ENCODE data around the gene SESTD1.

The SESTD1 gene

DNA sequence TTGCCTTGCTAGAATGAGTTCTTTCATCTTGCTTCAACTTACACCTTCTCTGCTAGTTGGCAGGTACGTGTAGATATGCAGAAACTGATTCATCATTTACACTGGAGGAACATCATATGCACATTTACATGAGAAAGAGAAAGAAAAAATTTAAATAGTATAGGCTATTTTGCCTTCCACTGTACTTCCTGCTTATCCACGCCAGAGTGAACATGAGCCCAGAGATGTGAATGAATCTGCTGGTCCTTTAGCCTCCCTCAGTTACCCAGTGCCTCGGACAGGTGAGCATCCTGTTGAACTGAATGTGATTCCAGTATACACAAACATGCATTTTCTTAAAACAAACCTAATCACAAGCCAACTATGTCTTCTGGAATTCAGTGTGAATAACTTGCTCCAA, 83.6 kb downstream of the SESTD1 start:
- DNase-seq = no peak

DNA sequence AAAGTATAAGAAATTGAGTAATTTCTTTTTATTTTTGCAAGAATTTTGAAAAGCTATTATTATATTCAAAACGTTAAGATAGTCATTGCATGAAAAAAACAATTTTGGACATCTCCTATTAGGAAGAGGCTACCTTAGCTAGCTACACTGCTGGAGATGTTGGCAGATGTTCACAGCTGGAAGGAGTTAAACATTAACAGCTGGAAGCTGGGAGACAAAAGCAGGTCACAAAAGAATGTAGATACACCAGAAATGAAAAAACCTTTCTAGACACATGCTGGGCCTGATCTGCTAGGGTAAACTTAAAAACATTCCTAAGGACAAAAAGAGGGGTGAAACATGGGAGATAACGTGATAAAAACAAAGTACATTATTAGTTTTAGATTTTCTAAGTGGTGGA, 84.4 kb downstream of the SESTD1 start:
- no peak for DNase-seq

DNA sequence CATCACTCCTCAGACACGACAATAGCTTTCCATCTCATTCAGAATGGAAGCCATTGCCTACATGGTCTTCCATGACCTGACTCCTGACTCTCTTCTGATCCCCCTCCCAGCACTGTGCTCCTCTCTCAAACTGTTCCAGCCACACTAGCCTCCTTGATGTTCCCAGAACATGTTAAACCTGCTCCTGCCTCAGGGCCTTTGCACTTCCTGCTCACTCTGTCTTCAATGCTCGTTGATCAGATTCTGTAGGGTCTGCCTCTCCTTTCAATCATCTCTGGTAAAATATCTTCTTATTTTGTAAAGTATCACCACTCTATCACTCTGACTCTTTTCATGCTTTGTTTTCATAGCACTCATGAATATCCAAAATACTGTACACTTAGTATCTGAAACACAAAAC, 84.9 kb downstream of the SESTD1 start:
- no peak for DNase-seq

DNA sequence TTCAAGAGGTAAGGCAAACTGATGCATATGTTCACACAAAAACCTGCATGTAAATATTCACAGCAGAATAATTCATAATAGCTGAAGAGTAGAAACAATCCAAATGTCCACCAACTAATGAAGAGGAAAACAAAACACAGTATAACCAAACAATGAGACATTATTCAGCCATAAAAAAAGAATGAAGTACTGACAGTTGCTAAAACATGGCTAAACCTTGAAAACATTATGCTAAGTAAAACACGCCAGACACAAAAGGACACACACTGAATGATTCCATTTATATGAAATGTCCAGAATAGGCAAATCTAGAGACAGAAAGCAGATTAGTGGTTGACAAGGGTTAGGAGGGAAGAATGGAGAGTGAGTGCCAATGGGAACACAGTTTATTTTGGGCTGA, 86.9 kb downstream of the SESTD1 start:
- DNase-seq = no peak

DNA sequence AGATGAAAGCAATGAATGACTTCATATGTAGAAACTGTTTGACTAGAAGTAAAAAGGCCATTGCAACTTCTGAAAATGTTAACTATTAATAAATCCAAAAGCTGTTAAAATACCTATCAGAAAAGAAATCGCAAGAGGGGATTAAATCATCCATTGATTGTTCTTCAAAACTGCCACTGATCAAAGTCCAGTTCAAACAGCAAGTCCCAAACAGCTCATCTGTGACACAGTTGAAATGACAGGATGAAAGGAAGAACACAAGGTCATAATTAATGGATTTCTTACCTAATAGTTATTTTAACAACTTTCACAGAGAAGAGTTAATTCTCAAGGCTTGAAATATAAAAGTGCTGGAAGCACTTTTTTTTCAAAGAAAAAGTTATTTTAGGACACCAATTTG, 90.4 kb downstream of the SESTD1 start:
- no peak for DNase-seq

DNA sequence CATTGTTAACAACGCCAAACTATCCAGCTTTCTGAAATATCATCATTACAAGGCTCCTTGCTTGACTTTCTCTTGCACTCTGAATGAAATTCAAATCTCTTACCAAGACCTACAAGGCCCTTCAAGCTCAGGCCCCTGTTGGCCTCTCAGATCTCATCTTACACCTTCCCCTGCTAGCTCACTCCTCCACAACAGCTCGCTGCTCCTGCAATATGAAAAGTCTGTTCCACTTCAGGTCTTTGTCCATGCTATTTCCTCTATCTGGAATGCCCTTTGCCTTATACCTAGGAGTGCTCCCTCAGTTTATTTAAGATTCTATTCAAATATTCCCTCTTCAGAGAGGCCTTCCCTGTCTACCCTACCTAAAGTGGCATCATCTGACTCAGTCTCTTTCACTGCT, 91.7 kb downstream of the SESTD1 start:
- DNase-seq = no peak

DNA sequence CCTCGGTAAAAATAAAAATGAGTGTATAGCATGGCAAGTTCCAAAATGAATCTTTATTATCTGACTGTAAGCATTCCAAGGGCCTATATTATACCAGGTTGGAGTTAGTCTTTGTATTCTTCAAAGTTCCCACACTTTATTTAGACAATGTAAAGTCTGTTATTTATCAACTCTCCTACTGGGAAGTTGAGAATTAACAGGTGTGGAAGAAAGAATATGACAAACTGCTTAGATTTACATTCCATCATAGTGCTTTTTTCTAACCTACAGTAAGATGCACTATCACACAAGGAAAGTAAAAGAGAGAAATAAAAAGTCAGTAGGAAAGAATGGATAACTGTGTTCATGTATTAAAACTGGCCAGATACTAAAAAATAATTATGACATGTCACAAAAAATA, 93.3 kb downstream of the SESTD1 start:
- DNase-seq = no peak

DNA sequence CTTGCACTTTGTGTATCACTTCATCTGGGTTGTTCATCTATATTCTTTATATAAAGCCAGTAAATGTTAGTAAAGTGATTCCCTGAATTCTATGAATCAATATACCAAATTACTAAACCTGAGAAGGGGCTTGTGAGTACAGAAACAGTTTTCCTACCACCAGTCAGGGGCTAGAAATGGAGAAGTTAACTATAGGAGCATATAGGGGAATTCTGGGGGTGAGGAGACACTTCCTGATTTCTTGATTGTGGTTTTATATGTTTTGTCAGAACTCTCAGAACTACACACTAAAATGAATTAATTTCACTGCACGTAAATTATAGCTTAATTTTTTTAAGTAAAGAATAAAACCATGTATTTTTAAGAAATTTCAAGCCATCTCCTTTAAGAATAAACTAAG, 93.7 kb downstream of the SESTD1 start:
- no peak for DNase-seq

DNA sequence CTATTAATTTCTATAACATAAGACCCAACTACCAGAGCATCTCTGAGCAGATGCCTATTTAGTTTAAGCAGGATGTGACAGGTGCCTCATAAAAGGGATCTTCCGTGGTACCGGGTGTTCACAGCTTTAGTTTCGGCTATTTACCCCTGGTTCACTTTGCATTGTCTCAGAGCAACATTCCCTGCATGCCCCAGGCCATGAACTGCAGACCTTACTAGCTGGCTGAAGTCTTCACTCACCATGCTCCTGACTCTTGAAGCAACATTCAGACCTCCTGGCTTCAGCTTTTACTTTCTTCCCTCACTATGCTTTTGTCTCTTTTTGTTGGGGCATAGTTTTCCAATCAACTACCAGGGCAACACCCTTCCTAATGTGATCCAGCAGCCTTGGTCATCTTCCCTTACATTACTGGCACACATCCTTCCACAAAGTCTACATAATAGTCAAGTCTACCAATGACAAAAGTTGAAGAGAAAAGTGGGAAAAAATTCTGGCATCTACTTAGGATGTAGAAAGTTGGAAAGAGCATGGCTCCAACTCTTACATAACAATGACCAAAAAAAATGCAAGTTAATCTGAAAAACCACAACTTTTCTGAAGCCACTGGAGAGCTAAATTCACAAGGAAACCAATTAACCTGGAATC, 99.2 kb downstream of the SESTD1 start:
- no peak for DNase-seq

DNA sequence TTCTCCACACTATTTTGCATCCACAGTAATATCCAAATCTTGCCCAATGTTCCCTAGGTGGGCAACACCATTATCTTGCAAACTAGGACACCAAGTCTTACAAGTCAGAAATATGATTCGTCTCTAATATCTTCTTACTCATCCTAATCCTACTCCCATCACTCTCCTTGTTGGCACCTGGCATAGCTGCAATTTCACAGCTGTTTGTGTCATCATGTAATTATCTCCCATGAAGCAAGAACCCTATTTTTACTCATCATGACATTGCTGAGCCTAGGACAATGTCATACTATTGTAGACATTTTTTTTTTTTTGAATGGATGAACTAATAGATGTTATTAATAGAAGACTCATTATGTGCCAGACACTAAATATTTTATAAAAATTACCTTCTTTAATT, 123.4 kb downstream of the SESTD1 start:
- DNase-seq = no peak

DNA sequence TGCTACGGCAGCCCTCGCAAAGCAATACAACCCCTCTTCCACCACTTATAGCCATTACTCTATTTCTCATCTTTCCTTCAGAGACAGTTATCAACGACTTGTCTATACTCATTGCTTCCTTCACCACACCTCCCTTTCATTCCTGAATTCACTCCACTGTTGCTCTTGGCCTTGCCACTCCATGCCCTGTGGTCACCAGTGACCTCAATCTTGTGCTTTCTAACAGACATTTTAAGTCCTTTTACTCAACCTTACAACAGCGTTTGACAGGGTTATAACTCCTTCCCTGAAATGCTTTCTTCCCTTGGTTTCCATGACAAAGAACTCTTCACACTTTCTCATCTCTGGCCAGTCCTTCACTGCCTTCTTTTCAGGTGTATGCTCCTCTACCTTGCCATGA, 124.1 kb downstream of the SESTD1 start:
- no peak for DNase-seq

DNA sequence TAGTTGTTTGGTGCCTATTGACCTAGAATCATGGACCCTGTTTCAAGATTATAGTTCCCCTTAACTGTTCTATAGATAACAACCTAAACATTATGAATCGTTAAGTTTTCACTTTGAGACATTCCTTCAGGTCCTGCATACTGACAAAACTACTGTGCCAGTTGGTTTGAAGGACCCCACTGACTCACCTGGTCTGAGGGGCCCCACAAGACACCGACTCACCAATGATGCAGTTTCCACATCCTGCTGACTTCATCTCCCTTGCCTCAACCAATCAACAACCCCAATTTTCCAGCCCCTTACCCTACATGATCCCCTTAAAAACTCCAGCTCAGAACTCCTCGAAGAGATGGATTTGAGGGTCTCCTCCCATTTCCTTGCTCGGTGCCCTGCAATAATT, 125.1 kb downstream of the SESTD1 start:
- peak; percentile 56 for DNase-seq

DNA sequence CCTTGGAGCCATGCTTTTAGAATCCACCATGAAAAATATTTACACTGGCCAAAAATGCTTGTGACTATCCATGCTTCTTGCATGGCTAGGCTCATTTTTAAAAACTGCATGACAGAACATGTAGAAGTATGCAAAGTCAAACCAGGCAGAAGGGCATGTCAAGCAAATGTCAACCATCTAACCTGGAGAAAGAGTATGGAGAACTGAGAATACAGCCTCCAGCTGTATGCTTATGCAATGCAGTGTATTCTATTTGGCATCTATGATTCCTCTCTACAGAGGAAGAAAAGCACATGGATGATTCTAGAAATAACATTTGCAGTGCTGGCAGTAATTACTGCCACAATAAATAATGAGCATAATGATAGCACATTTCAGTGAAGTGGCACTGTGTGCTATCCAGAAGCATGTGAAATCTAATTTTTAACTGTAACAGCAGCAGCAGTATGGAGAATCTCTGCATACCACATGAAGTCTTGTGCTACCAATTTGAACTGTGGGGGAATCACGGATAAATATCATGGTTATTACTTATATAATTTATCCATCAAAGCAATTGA, 127.4 kb downstream of the SESTD1 start:
- no peak for DNase-seq

DNA sequence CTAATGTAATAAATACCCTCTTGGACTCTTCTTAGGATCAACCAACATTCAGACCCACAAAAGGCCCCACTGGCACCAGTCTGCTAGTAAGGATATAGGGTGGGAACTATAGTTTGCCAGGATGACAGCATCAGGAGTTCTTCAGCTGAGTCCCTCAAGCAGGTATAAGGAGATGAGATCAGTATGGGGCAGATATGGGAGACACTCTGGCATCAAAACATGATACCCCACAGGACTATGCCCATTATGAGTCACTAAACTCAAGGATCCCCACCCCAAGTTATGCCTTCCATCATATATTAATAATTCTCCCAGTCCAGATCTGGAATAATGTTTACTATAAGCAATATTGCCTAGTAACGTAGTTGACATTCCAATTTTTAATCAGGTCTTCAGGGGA, 131.6 kb downstream of the SESTD1 start:
- DNase-seq = no peak

DNA sequence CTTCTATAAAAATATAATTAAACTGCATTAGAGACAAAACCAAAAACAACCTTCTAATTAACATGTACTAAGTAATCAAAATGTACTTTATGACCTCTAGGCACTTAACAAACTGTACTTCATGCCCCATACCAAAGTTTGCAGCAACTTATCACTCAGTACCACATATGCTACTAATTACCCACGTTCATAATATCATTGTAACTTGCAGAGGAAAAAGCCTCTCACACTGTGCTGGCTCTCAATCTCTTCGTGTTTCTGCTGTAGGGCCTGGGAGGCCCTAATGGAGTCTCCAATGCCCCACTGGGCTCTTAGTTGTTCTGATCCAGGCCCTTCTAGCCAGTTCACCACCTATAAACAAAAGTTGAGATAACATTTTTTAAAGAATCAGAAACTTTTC, 132.6 kb downstream of the SESTD1 start:
- no peak for DNase-seq

DNA sequence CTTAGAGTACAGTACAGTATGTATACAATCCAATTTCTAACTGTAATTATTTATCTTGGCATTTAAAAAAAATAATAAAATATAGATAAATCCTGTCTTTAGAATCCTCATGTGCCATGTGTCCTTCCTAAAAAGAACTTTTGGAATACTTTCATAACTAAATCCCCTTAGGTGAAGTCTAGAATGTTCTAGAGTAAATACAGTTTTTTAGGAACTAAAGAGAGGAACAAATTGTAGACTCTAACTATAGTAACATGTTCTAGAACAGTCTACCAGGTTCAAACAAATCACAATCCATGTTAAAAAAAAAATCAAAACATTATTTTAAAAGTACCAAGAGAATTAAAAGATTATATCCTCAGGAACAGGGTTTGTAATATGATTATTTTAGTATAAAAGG, 134.1 kb downstream of the SESTD1 start:
- no peak for DNase-seq

DNA sequence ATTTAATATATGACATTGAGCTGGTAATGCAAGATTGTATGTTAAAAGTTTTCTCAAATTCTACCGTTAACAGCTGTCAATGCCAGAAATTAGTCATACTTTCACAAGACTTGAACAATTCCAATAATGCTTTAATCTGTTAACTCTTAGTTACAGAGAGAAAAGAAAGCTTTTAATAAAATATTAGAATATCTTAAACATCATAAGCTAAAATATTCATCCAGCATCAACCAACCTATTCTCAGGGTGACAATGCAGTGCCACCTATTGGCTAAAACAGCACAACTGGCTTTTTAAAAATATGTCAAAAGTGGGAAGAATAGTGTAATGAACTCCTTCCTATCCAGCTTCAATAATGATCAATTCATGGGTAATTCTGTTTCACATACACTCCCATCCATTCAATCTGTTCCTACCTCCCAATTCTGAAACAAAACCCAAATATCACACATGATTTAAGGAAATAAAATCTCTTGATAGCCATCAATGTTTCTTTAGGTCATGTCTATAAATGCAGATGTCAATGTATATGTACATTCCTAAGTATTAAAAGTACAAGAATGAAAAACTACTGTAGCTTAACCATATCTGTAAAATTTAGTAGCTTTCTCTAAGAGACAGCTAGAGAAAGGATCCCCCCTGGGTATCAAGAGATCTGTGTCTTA, 134.9 kb downstream of the SESTD1 start:
- DNase-seq = no peak

DNA sequence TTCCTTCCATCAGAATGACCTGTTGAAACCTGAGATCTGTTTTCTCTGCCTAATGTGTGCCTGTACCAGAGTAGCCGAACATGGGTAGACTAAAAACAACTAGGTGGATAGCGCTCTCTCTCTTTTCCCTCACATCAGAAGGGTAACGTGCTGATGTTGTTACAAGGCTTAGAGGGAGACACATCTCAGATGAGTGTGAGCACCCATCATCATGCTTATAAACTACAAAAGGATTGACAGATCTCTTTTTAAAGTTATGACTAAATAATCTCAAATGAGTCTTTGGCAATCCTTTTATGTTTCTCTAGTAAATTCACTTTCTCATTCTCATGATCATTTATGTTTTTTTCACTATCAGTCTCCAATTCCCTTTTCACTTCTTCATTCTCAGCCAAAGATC, 139.2 kb downstream of the SESTD1 start:
- no peak for DNase-seq

DNA sequence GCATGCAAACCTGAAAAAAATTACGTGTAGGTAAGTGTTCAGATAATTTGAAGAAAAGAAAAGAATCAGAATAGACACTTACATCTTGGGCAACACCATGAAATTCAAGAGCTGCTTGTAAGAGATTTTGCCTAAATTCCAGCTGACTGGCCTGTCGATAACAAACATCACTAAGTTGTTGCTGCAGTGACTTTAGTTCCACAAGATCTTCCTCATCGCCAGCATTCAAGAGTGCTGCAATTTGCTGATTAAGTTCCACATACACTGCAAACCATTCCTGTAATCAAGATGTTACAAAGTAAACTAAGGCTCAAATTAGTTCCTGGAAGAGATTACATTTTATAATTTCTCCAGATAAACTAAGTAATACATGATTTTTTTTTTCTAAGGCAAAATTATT, 140.3 kb downstream of the SESTD1 start:
- DNase-seq = no peak

DNA sequence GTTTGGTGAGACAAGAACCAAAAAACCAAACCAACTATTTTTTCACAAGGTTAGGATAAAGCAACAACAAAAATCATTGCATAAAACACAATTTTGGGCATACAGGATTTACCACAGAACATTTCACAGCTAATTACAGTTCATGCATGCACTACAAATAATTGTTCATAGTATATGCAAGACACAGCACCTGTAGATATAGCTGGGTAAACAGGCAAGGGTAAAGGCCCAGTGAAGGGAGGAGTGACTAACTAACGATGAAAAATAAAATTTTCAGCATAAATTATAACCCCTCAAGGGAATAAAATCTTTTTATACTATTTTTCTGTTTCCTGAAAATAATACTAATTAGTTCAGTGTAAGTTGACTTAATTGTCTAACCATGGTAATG, 141.4 kb downstream of the SESTD1 start:
- DNase-seq = no peak

DNA sequence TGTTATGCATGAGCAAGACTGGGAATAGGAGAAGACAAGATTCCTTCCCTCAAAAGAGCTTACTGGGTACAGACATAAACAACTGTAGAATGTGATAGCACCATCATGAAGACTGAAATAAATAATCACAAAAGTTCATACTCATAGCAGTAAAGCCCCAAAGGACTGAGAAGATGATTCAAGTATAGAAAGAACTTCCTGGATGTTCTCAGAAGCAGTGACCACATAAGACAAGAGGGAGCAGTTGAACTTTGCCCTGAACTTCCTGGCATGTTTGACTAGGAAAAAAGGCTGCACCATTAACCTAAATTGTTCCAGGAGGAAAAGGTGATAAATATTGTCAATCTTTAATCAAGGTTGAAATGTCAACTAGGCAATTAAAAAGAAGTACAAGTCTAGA, 156.9 kb downstream of the SESTD1 start:
- DNase-seq = no peak

DNA sequence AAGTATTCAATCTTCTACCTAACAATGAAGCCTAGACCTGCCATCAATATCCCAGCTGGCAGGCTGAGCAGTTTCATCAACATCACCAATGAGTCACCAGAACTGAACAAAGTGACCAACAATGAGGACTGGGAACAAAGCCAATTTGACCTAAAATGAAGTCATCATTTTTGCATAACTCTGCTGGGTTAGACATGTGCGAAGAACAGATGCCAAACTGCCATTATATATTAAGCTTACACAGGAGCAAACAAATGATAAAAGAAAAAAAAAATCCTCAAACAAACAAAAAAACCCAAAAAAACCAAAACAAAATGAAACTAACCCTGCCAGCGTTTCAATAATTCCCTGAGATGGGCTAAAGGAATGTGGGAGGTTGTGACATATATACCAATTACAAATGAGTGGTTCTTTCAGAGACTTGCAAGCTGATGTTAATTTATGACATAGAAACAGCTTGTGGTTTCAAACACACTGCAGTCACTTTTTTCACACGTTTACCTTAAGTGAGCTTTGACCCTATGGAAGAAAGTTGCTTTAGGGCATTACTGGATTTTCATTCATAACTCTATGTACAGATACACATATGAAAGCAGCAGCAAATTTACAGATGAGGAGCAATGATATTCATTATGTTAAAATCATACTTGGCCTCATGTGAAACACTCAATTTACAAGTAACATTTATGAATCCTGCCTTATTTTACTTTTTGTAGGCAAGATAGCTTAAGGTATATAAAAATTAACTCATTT, 157.8 kb downstream of the SESTD1 start:
- DNase-seq = no peak

DNA sequence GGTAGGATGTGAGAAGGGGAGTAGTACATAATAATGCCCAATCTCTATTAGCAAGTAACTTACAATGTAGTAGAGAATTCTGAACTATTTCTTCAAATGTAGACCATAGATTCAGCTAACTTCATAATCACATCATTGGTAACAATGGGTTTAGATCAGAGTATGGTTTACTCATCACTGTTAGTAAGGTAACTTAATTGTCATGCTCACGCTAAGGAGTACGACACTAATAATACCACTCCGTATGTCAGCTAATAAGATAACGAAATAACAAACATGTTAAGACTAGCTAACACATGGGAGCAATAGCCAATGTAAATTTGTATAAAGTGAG, 158.3 kb downstream of the SESTD1 start:
- DNase-seq = no peak

DNA sequence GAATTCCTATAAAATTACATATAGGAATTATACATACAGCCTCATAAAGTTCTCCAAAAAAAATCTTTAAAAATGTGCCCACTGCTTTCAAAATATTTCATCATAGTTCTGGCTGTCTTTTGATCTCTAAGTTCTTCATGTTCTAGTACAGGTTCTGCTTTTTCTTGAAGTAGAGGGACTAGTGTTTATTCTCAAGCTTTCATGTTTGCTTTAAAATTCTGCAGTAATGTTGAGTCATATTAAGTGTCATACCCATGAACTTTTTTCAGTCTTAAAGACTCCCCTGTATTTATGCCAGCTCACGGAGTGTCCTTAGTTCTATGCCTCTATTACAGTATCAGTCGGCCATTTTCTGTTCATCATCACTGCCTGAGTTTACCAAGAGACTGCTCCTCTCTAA, 159.9 kb downstream of the SESTD1 start:
- DNase-seq = no peak

All from activated CD8-positive, alpha-beta memory T cell treated with anti-CD3 and anti-CD28 coated beads, Interleukin-2, amount 50 U/mL, for 48 hours (primary cell).